ENCODE measurements around the gene ZNF839. TPM values are rescaled to one million over a fixed set of nuclear protein-coding genes. Genes with fewer than 3 reads are reported as not detected.

The ZNF839 gene
- total RNA-seq, 1 donor from 2014 or later: 19.2 TPM

DNA sequence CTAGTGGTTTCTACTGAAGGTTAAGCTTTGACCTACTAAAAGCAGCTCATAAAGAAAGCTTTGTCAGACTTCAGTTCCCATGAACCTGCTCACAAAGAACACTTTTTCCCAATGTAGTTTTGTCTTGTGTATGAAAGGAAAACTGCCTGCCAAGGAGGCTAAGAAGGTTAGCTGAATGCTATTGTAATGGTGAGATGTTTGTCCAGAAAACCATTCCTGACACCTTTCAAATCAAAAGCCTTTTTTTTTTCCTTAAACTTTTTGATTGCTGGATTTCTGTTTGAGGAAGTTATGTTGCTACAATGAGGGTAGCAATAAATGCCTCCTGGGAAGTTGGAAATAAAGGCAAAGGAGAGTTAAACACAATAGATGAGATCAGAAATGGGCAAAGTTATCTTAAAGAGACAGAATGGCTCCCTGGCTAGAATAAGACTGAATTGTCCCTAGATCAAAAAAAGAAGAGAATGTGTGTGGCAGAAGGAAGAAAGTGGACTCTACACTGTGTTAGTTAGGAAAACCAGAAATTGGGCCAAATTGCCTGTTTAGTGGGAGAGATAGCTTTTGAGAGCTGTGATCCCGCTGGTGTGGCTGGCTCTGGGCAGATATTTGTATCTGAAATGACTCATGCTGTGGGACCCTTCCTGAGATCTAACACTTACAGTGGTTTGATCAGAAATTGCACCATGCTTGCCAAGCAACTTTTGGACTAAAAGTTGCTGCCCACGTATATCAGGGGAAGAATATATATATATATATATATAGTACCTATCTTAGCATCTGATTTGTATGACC lies 70.7 kb downstream of the ZNF839 start:
- Mint-ChIP-seq H3K9me3 (peaks cover 9% of the 10 kb centered on the region), H3K27me3 (ENCODE audit: low read depth) (no peaks in the 10 kb centered on the region), H3K4me1 (no peaks in the 10 kb centered on the region), H3K36me3 (peaks cover 12% of the 10 kb centered on the region), H3K27ac (no peak overlapping the region), H3K4me3 (no peak overlapping the region)
- no peak for DNase-seq (ENCODE audit: low spot score in 2 of 2, unreplicated experiment in 2 of 2)
- TF ChIP-seq, protein P1, sequence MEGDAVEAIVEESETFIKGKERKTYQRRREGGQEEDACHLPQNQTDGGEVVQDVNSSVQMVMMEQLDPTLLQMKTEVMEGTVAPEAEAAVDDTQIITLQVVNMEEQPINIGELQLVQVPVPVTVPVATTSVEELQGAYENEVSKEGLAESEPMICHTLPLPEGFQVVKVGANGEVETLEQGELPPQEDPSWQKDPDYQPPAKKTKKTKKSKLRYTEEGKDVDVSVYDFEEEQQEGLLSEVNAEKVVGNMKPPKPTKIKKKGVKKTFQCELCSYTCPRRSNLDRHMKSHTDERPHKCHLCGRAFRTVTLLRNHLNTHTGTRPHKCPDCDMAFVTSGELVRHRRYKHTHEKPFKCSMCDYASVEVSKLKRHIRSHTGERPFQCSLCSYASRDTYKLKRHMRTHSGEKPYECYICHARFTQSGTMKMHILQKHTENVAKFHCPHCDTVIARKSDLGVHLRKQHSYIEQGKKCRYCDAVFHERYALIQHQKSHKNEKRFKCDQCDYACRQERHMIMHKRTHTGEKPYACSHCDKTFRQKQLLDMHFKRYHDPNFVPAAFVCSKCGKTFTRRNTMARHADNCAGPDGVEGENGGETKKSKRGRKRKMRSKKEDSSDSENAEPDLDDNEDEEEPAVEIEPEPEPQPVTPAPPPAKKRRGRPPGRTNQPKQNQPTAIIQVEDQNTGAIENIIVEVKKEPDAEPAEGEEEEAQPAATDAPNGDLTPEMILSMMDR (IDR thresholded peaks at IDR 0.05; ENCODE audit: unreplicated experiment): no peak

Other genes with a start within 250 kb of the ZNF839 start
- 325 to 330 TPM (median 330 TPM) in 3 replicates for gene HSP90AA1, start 232.7 kb upstream of the ZNF839 start, total RNA-seq
- gene WDR20, start 179.8 kb upstream of the ZNF839 start, total RNA-seq: 39.2 to 41.5 TPM (median 39.5 TPM) in 3 replicates
- gene MOK, start 14.6 kb upstream of the ZNF839 start, total RNA-seq: 33.7 to 37.2 TPM (median 34.9 TPM) in 3 replicates
- gene CINP, start 43.1 kb downstream of the ZNF839 start, total RNA-seq: 24.3 to 28.5 TPM (median 26.8 TPM) in 3 replicates
- 29.8 to 35.0 TPM (median 30.0 TPM) in 3 replicates for gene TECPR2, start 43.2 kb downstream of the ZNF839 start, total RNA-seq
- 22.1 to 23.9 TPM (median 22.7 TPM) in 3 replicates for gene ANKRD9, start 190.0 kb downstream of the ZNF839 start, total RNA-seq

All from mesothelial cell of epicardium (in vitro differentiated cells).